Endothelial cell of umbilical vein (primary cell): ENCODE data around the gene ZNF628. TPM values are rescaled to one million over a fixed set of nuclear protein-coding genes. Genes with fewer than 3 reads are reported as not detected.
A peak's percentile ranks its signal among the peaks of the same experiment; 100 is the strongest.

Experiments
- BruUV-seq: library from RNA; stranded (reverse); fragments of 400-500 nt; replicated peaks from 2 replicates; lab custom pipeline; 2021; lab: Mats Ljungman, UMichigan
- CTCF ChIA-PET: fragments of 300-600, 350-600 bp; sonication (Branson Sonifier 250); formaldehyde crosslinking; loops from one replicate; lab custom pipeline; 2021; ENCODE audit warnings: antibody characterized with exemption, inconsistent platforms; lab: Charles Lee
- POLR2A ChIA-PET: fragments of 300-600, 350-600 bp; sonication (Branson Sonifier 250); formaldehyde crosslinking; loops from one replicate; lab custom pipeline; 2021; ENCODE audit warnings: antibody characterized with exemption, inconsistent platforms; lab: Charles Lee
- DNase-seq: peaks from one replicate; pipeline ENCODE4 v3.0.0-alpha.2; 2011; ENCODE audit warnings: low read depth, low spot score
- FAIRE-seq: peaks from 2 replicates; lab custom pipeline; 2011; peaks lifted over from hg19 to GRCh38; lab: Jason Lieb, UNC
- H2AFZ ChIP-seq: 2 replicates; pipeline ENCODE4 v1.6.0; 2012; ENCODE audit warnings: low read depth, low read length, control low read depth, inconsistent platforms
- H3K27ac ChIP-seq: 2 replicates; pipeline ENCODE4 v1.5.1; 2011; ENCODE audit warnings: low read depth, mild to moderate bottlenecking, control low read depth, low read length, moderate library complexity; ENCODE audit not compliant: insufficient read depth
- H3K27me3 ChIP-seq, 2 experiments: 2 replicates each; pipeline versions ENCODE4 v1.6.0 to v1.6.1; 2011; ENCODE audit warnings: low read length in 2 of 2, mixed read lengths in 1 of 2; ENCODE audit not compliant: control insufficient read depth in 2 of 2, insufficient read depth in 2 of 2
- H3K36me3 ChIP-seq, 2 experiments: 2 replicates in 1 of 2; 3 replicates in 1 of 2; pipeline ENCODE4 v1.5.1; 2011; ENCODE audit warnings: low read length in 2 of 2, mild to moderate bottlenecking in 1 of 2, moderate library complexity in 1 of 2; ENCODE audit not compliant: control insufficient read depth in 2 of 2, insufficient read depth in 2 of 2; ENCODE audit errors: extremely low read depth in 1 of 2
- H3K4me1 ChIP-seq: 3 replicates; pipeline ENCODE4 v1.5.1; 2011; ENCODE audit warnings: mild to moderate bottlenecking, low read length; ENCODE audit not compliant: control insufficient read depth, insufficient read depth; ENCODE audit errors: extremely low read depth
- H3K4me2 ChIP-seq: 2 replicates; pipeline ENCODE4 v1.6.1; 2011; ENCODE audit warnings: low read length, control low read depth, mixed read lengths; ENCODE audit not compliant: insufficient read depth
- H3K4me3 ChIP-seq, 3 experiments: fragments of 200-600 bp in 1 of 3; sonication (generic), shearing (Covaris generic) in 1 of 3; replicated peaks in 1 of 3; 2 replicates each; pipeline ENCODE4 v1.5.1; 2011 to 2016; ENCODE audit warnings: control low read depth in 3 of 3, low read length in 3 of 3, mild to moderate bottlenecking in 2 of 3, inconsistent platforms in 1 of 3, low read depth in 1 of 3, moderate library complexity in 1 of 3; ENCODE audit not compliant: insufficient read depth in 1 of 3
- H3K79me2 ChIP-seq: 2 replicates; pipeline ENCODE4 v1.6.0; 2012; ENCODE audit warnings: low read length, inconsistent platforms; ENCODE audit not compliant: control insufficient read depth, insufficient read depth
- H3K9ac ChIP-seq: replicated peaks from 2 replicates; pipeline ENCODE3; 2011; ENCODE audit warnings: low read length, control low read depth; ENCODE audit not compliant: insufficient read depth; ENCODE audit errors: extremely low read depth
- H3K9me1 ChIP-seq: replicated peaks from 3 replicates; pipeline ENCODE4 v1.6.0; 2011; ENCODE audit warnings: mild to moderate bottlenecking, low read length; ENCODE audit not compliant: control insufficient read depth, insufficient read depth; ENCODE audit errors: extremely low read depth
- H3K9me3 ChIP-seq: replicated peaks from 2 replicates; pipeline ENCODE4 v1.5.1; 2012; ENCODE audit warnings: low read length, inconsistent platforms; ENCODE audit not compliant: control insufficient read depth, insufficient read depth
- H4K20me1 ChIP-seq: replicated peaks from 2 replicates; pipeline ENCODE3; 2011; ENCODE audit warnings: mild to moderate bottlenecking, low read length; ENCODE audit not compliant: control insufficient read depth, insufficient read depth; ENCODE audit errors: extremely low read depth
- CTCF ChIP-seq, 2 donors: IDR thresholded peaks; 1 replicate in 1 of 2; 2 replicates in 1 of 2; pipeline ENCODE4 v1.5.1; 2011; ENCODE audit warnings: low read length in 2 of 2, mild to moderate bottlenecking in 2 of 2, moderate library complexity in 2 of 2, control low read depth in 1 of 2, inconsistent platforms in 1 of 2, low read depth in 1 of 2; ENCODE audit not compliant: insufficient read depth in 1 of 2; ENCODE audit errors: extremely low read depth in 1 of 2
- EZH2 ChIP-seq: IDR thresholded peaks from 2 replicates; pipeline ENCODE4 v1.6.1; 2012; ENCODE audit warnings: borderline replicate concordance, low read depth, mild to moderate bottlenecking, moderate library complexity, low read length, inconsistent platforms; ENCODE audit not compliant: severe bottlenecking
- MAX ChIP-seq: IDR thresholded peaks from 2 replicates; pipeline ENCODE4 v1.6.1; 2011; ENCODE audit not compliant: insufficient read depth, insufficient read length
- POLR2A ChIP-seq: IDR thresholded peaks from 2 replicates; pipeline ENCODE4 v1.6.1; 2012; ENCODE audit warnings: low read depth, mild to moderate bottlenecking, control low read depth, low read length
- POLR2AphosphoS5 ChIP-seq: IDR thresholded peaks from 2 replicates; pipeline ENCODE4 v1.6.1; 2012; ENCODE audit warnings: low read depth, mild to moderate bottlenecking, control low read depth, low read length, moderate library complexity; ENCODE audit not compliant: insufficient read depth
- dilution Hi-C: fragments of 300-500 bp; cut with MboI; formaldehyde crosslinking; loops from one replicate; pipeline ENCODE4 v1.15.0; 2019; ENCODE audit warnings: low sequenced_read_pairs; ENCODE audit not compliant: extremely low pct_ligation_motif_present
- intact Hi-C: fragments of 100-400 bp; cut with micrococcal nuclease; formaldehyde crosslinking; loops from one replicate; pipeline ENCODE4 v1.10.0; 2022
- polyA plus RNA-seq, 4 experiments: library from polyadenylated mRNA; depleted of rRNA in 3 of 4; stranded (reverse) in 3 of 4; unstranded in 1 of 4; fragments of >200 nt; gene quantifications; 2 replicates each; pipeline versions ENCODE4 v1.2.1 to v1.2.3, GENCODE V29; 2011 to 2012; ENCODE audit warnings: missing spikeins in 1 of 4
- total RNA-seq: library from RNA; stranded (reverse); gene quantifications from 2 replicates; pipeline ENCODE4 v1.2.3, GENCODE V29; 2021

ZNF628 gene
- total and polyA plus RNA-seq, 2 donors (not counting 3 experiments of a cell fraction or from before 2014, with no cell fraction given) = 2.0 to 10.4 TPM

- no peak for TF ChIP-seq POLR2A
- TF ChIP-seq EZH2 = no peak
- TF ChIP-seq CTCF (IDR thresholded peaks at IDR 0.05; ENCODE audit: extremely low read depth in 1 of 2, insufficient read depth in 1 of 2, low read depth in 1 of 2, low read length in 2 of 2) = no peak
- no peak for TF ChIP-seq MAX
- no peak for TF ChIP-seq POLR2AphosphoS5
- Histone ChIP-seq H3K9ac (no peak overlapping the region), H3K4me3 (no peak overlapping the region), H3K27me3 (no peaks in the 10 kb centered on the region), H2AFZ (peak overlapping the region; percentile 52), H3K27ac (no peak overlapping the region), H3K4me1 (no peaks in the 10 kb centered on the region), H3K79me2 (no peaks in the 10 kb centered on the region), H3K9me3 (no peaks in the 10 kb centered on the region), H3K36me3 (no peaks in the 10 kb centered on the region), H3K9me1 (no peaks in the 10 kb centered on the region), H4K20me1 (no peaks in the 10 kb centered on the region), H3K4me2 (no peak overlapping the region)
- FAIRE-seq (no peak), DNase-seq (no peak)
- ChIA-PET POLR2A (interaction anchor here (1.4 kb wide), 1 partner anchor 36 kb away, joined by 7 read pairs; no protein-coding TSS in a partner anchor), CTCF (interaction anchor here (0.7 to 5.4 kb wide), 35 partner anchors 9 to 415 kb away, joined by 3 to 298 read pairs (median 6); partner anchors contain the start of genes FIZ1, ISOC2, NAT14 and PPP1R12C)
- no TSS peak for BruUV-seq
- intact Hi-C loops = loop anchor here (1.0 kb wide), 2 partner anchors 202 to 211 kb away; no protein-coding TSS in a partner anchor
- dilution Hi-C loops = no loop called here
Measured at GRCh38 chr19:55503157-55503501, 26.7 kb downstream of the ZNF628 start.
